ENCODE data around the gene RUNDC3A.

The RUNDC3A gene

DNA sequence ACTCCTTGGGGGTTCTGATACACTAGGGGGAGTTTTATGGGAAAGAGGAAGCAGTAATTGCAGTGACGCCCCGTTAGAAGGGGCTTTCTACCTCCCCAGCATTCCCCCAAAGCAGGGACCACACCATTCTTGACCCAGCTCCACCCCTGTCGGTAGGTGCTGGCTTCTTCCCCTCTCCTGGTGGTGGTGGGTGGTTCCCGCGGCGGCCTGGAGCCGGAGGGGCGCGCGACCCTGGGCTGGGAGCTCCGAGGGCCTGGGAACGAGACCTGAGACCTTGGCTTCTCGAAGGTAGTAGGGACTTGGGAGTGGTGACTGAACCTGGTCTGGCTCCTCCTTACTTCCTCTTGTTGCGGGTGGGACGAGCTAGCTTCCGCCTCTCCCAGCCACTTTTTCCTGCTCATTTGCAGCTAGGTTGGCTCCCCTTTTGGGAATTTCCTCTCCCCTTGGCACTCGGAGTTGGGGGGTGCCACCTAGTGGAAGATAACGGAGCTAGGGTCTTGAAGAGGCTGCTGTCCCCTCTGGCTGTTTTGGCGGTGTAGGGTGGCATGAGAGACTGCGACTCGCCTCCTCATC is 37.1 kb downstream of the RUNDC3A start:
- TF ChIP-seq, protein P1, sequence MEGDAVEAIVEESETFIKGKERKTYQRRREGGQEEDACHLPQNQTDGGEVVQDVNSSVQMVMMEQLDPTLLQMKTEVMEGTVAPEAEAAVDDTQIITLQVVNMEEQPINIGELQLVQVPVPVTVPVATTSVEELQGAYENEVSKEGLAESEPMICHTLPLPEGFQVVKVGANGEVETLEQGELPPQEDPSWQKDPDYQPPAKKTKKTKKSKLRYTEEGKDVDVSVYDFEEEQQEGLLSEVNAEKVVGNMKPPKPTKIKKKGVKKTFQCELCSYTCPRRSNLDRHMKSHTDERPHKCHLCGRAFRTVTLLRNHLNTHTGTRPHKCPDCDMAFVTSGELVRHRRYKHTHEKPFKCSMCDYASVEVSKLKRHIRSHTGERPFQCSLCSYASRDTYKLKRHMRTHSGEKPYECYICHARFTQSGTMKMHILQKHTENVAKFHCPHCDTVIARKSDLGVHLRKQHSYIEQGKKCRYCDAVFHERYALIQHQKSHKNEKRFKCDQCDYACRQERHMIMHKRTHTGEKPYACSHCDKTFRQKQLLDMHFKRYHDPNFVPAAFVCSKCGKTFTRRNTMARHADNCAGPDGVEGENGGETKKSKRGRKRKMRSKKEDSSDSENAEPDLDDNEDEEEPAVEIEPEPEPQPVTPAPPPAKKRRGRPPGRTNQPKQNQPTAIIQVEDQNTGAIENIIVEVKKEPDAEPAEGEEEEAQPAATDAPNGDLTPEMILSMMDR (IDR thresholded peaks at IDR 0.05): 0 out of 2 replicates have a peak, but pooled peaks have one; percentile 15

DNA sequence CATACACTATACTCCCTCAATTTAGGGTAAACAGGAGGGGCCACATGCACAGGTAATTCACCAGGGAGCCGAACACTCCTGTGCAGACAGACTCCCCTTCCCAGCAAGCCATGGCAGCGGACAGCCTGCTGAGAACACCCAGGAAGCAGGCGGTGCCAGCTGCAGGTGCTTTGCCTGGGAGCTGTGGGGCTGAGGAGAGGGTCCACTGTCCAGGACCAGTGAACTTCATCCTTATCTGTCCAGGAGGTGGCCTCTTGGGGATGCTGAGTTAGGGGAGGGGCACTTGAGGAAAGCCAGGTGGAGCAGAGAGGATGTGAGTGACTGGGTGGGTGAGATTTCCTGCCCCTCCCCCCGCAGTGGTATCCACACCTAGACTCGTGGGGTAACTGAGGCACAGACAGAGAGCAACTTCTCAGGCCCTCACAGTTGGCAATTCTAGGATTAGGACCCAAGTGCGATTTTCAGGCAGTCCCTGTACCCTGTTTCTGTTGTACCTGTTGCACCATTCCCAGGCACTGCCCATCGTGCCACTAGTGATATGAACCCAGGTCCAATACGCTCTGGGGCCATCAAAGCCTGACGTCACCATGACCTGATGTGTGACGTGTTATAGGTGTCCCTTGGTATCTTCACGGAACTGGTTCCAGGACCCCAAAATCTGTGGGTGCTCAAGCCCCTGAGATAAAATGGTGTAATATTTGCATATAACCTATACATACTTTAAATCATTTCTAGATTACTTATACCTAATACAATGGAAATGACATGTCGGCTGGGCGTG is 37.9 kb downstream of the RUNDC3A start:
- TF ChIP-seq, protein P1 (IDR thresholded peaks at IDR 0.05): no peak

DNA sequence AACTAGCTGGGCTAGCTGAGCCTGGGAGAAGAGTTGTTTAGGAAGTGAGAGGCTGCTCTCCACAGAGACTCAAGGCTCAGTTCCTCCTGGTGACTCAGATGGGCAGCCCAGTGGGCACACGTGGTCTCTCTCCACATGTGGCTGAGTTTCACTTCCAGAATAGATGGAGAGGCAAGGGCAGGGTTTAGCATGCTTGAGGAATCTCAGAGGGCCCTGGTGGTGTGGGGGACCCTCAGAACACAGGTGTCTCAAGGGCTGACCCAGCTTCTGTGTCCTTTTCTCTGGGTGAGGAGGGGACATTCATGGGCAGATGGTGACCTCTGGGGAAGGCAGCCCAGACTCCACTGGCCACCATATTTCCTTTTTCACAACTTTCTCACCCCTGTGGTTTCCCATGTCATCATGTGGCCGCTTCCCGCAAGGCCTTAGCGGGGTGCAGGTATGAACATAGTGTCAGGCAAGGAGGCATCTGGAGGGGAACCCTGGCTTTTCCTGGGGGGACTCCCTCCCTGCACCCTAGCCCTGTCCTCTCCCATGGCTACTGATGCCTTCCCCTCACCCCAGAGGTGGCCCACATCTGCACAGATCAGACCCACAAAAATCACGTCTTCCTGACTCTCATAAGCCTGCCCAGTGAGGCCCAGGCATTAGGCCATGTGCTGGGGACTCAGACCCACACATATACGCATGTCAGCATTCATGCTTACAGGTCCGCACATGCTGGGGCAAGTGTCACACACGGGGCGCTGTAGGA is 40.0 kb downstream of the RUNDC3A start:
- TF ChIP-seq, protein P1 (IDR thresholded peaks at IDR 0.05): no peak

DNA sequence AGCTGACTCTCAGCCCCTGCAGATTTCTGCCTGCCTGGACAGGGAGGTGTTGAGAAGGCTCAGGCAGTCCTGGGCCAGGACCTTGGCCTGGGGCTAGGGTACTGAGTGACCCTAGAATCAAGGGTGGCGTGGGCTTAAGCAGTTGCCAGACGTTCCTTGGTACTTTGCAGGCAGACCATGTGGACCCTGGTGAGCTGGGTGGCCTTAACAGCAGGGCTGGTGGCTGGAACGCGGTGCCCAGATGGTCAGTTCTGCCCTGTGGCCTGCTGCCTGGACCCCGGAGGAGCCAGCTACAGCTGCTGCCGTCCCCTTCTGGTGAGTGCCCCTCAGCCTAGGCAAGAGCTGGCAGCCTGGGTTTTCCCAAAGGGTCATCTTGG is 40.6 kb downstream of the RUNDC3A start:
- TF ChIP-seq, protein P1 (IDR thresholded peaks at IDR 0.05): no peak

DNA sequence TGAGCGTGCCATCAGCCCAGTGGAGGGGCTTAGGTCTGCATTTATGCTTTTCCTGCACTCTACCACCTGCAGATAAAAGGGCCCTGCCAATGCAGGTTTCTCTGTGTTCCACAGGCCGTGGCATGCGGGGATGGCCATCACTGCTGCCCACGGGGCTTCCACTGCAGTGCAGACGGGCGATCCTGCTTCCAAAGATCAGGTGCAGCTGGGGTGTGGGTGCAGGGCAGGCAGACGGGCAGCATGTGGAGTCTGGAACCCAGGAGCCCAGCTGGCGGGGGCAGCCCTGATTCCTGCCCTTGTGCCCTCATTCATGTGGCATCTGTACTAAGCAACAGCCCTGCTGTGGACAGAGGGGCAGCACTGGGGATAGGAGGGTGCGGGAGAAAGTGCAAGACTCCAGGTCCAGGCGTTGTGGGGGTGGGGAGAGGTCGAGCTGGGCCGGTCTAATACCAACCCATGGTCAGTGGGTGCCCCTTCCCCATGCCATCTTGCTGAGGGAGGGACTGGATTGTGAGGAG is 41.2 kb downstream of the RUNDC3A start:
- TF ChIP-seq, protein P1 (IDR thresholded peaks at IDR 0.05): no peak

DNA sequence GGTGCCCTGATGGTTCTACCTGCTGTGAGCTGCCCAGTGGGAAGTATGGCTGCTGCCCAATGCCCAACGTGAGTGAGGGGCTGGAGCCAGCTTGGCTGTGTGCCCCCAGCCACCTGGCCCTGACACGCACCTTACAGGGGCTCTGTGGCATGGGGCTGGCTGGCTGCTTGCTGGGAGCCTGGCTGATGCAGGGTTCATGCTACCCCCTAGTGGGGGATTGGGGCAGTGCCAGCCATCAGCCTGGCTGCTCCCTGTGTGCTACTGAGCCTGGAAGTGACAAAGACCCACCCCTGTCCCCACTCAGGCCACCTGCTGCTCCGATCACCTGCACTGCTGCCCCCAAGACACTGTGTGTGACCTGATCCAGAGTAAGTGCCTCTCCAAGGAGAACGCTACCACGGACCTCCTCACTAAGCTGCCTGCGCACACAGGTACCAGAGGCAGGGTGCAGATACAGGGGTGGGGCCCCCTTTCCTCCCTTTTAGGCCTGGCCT is 42.4 kb downstream of the RUNDC3A start:
- TF ChIP-seq, protein P1 (IDR thresholded peaks at IDR 0.05): peak; percentile 55

DNA sequence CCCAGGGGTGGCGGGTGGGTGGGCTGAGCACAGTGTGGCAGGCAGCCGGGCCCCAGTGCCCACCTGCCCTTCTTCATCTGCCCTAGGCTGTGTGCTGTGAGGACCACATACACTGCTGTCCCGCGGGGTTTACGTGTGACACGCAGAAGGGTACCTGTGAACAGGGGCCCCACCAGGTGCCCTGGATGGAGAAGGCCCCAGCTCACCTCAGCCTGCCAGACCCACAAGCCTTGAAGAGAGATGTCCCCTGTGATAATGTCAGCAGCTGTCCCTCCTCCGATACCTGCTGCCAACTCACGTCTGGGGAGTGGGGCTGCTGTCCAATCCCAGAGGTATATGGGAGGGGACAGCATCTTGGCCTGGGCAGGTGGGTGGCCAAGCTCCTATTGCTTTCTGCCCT is 43.1 kb downstream of the RUNDC3A start:
- TF ChIP-seq, protein P1 (IDR thresholded peaks at IDR 0.05): no peak
